K562 (cell line): Measurements from ENCODE around the gene ADAT1. TPM values are rescaled to one million over a fixed set of nuclear protein-coding genes. Genes with fewer than 3 reads are reported as not detected.

ENCODE experiments used
- ATAC-seq: fragments of 200-7000 bp; cut with Tn5 transposase; 3 replicates; pipeline ENCODE4 v1.9.1; 2020; ENCODE audit warnings: moderate library complexity
- BruUV-seq: library from RNA; stranded (reverse); fragments of 400-500 nt; replicated peaks from 2 replicates; lab custom pipeline; 2021; lab: Mats Ljungman, UMichigan
- CTCF ChIA-PET: fragments of 300-600 bp; formaldehyde crosslinking; extraction: SDS; loops from one replicate; lab custom pipeline; 2021; ENCODE audit warnings: low intra/inter-chr PET ratio; lab: Yijun Ruan, JAX
- POLR2A ChIA-PET: fragments of 300-600, 350-650 bp; sonication (Branson Sonifier 250); formaldehyde crosslinking; extraction: SDS; loops from one replicate; lab custom pipeline; 2021; ENCODE audit warnings: antibody characterized with exemption, inconsistent platforms; lab: Yijun Ruan, JAX
- DNase-seq, 4 experiments: peaks; one replicate each; pipeline versions ENCODE4 v3.0.0 to v3.0.0-alpha.2; 2011 to 2018; ENCODE audit warnings: low spot score in 3 of 4, mixed read lengths in 3 of 4; ENCODE audit errors: extremely low read depth in 1 of 4
- FAIRE-seq: peaks from 2 replicates; lab custom pipeline; 2011; peaks lifted over from hg19 to GRCh38; lab: Jason Lieb, UNC
- H2AFZ ChIP-seq: 2 replicates; pipeline ENCODE4 v1.6.0; 2011; ENCODE audit warnings: low read depth, low read length, control low read depth, inconsistent platforms
- H3K27ac ChIP-seq: fragments of 200-600 bp; 3 replicates; pipeline ENCODE4 v1.8.0; 2011; ENCODE audit warnings: low read depth, mild to moderate bottlenecking, control low read depth, inconsistent platforms, low read length, moderate library complexity, mixed read lengths; ENCODE audit errors: extremely low read depth
- H3K27me3 ChIP-seq, 2 experiments: fragments of 300-600 bp in 1 of 2; 2 replicates in 1 of 2; 3 replicates in 1 of 2; pipeline versions ENCODE4 v1.6.0 to v1.8.0; 2011; ENCODE audit warnings: inconsistent platforms in 2 of 2, low read length in 2 of 2, mild to moderate bottlenecking in 1 of 2, mixed read lengths in 1 of 2, moderate library complexity in 1 of 2; ENCODE audit not compliant: control insufficient read depth in 2 of 2, insufficient read depth in 2 of 2
- H3K36me3 ChIP-seq: fragments of 300-600 bp; 3 replicates; pipeline ENCODE4 v1.8.0; 2011; ENCODE audit warnings: mild to moderate bottlenecking, low read length, inconsistent platforms; ENCODE audit not compliant: control insufficient read depth, insufficient read depth
- H3K4me1 ChIP-seq, 2 experiments: fragments of 200-600 bp in 1 of 2; replicated peaks in 1 of 2; 2 replicates in 1 of 2; 3 replicates in 1 of 2; pipeline versions ENCODE4 v1.5.1 to v1.8.0; 2011; ENCODE audit warnings: inconsistent platforms in 2 of 2, low read length in 2 of 2, mild to moderate bottlenecking in 1 of 2, mixed read lengths in 1 of 2, moderate library complexity in 1 of 2; ENCODE audit not compliant: control insufficient read depth in 2 of 2, insufficient read depth in 2 of 2
- H3K4me2 ChIP-seq: 2 replicates; pipeline ENCODE4 v1.6.1; 2011; ENCODE audit warnings: low read length, control low read depth, inconsistent platforms, mixed read lengths; ENCODE audit not compliant: insufficient read depth
- H3K4me3 ChIP-seq: fragments of 200-600 bp; sonication (generic), shearing (Covaris generic); 2 replicates; pipeline ENCODE4 v1.5.1; 2016; ENCODE audit warnings: control low read depth, inconsistent platforms
- H3K79me2 ChIP-seq: fragments of 200-600 bp; 3 replicates; pipeline ENCODE4 v1.8.0; 2011; ENCODE audit warnings: low read length, inconsistent platforms; ENCODE audit not compliant: control insufficient read depth, insufficient read depth
- H3K9ac ChIP-seq, 2 experiments: 2 replicates each; pipeline versions ENCODE4 v1.6.0 to v1.6.1; 2011; ENCODE audit warnings: low read depth in 2 of 2, low read length in 2 of 2, control low read depth in 1 of 2, inconsistent platforms in 1 of 2, mild to moderate bottlenecking in 1 of 2, mixed read lengths in 1 of 2; ENCODE audit not compliant: insufficient read depth in 1 of 2
- H3K9me1 ChIP-seq: one replicate; pipeline ENCODE4 v1.6.0; 2011; ENCODE audit warnings: inconsistent platforms, mild to moderate bottlenecking, low read length, moderate library complexity; ENCODE audit not compliant: control insufficient read depth, insufficient read depth
- H3K9me3 ChIP-seq: replicated peaks from 2 replicates; pipeline ENCODE4 v1.5.1; 2011; ENCODE audit warnings: low read depth, low read length, inconsistent platforms; ENCODE audit not compliant: control insufficient read depth, insufficient read depth
- H4K20me1 ChIP-seq: replicated peaks from 2 replicates; pipeline ENCODE4 v1.6.1; 2011; ENCODE audit warnings: low read length, inconsistent platforms, mixed read lengths; ENCODE audit not compliant: control insufficient read depth, insufficient read depth
- BHLHE40 ChIP-seq: IDR thresholded peaks from 2 replicates; pipeline ENCODE4 v1.6.1; 2011; ENCODE audit warnings: low read length, improper control_type of control experiment
- ZNF3 ChIP-seq: fragments of 250-450 bp; sonication (Bioruptor Pico); IDR thresholded peaks from 2 replicates; pipeline ENCODE4 v1.5.0; 2021; ENCODE audit warnings: mild to moderate bottlenecking, moderate library complexity
- ZNF79 ChIP-seq: fragments of 250-450 bp; sonication (Bioruptor Pico); IDR thresholded peaks from 2 replicates; pipeline ENCODE4 v1.4.0; 2020; ENCODE audit warnings: low read depth, mild to moderate bottlenecking, moderate library complexity
- WGBS: fragments of 100-300 bp; shearing (Covaris generic); methylation state at CpG from one replicate; pipeline ENCODE4 v1.1.6; 2016; ENCODE audit warnings: low coverage, mixed read lengths; ENCODE audit not compliant: insufficient coverage; ENCODE audit errors: missing lambda C conversion rate; 5-methylcytosine and 5-hydroxymethylcytosine counted together
- in situ Hi-C: fragments of 300-500 bp; cut with MboI; formaldehyde crosslinking; loops from 4 replicates; pipeline ENCODE4 v1.15.0; 2018; ENCODE audit warnings: inconsistent platforms, mixed read lengths
- intact Hi-C: fragments of 100-400 bp; cut with micrococcal nuclease; formaldehyde crosslinking; loops from 2 replicates; pipeline ENCODE4 v1.14.2; 2022
- polyA plus RNA-seq, 8 experiments: library from polyadenylated mRNA; depleted of rRNA in 4 of 8; stranded (reverse) in 5 of 8; unstranded in 3 of 8; fragments of >200 nt; fragmentation: Nextera tagmentation in 2 of 8; fragmentation: Illumina TruSeq in 1 of 8; extraction: Ambion mirVana in 2 of 8; extraction: Trizol in 1 of 8; gene quantifications; 2 replicates each; pipeline versions ENCODE4 v1.2.1 to v1.2.3, GENCODE V29; 2011 to 2014; ENCODE audit warnings: inconsistent platforms in 1 of 8, missing spikeins in 1 of 8
- total RNA-seq, 7 experiments: library from RNA; depleted of rRNA in 6 of 7; stranded (reverse); fragments of >200 nt in 6 of 7; fragmentation: Illumina TruSeq in 2 of 7; extraction: Trizol in 2 of 7; gene quantifications; 2 replicates each; pipeline versions ENCODE4 v1.2.1 to v1.2.3, GENCODE V29; 2011 to 2021; ENCODE audit warnings: low replicate concordance in 1 of 7
- TF ChIP-seq, protein P1 (sequence below): fragments of 250-450 bp; sonication (Bioruptor Pico); IDR thresholded peaks from 2 replicates; pipeline ENCODE4 v1.4.0; 2020; ENCODE audit warnings: borderline replicate concordance

Gene ADAT1
- total and polyA plus RNA-seq, 9 of the 15 experiments (the other 6 are each of a cell fraction or from before 2014, with no cell fraction given), result 16.0 to 36.7 (median 28.2) TPM

DNA sequence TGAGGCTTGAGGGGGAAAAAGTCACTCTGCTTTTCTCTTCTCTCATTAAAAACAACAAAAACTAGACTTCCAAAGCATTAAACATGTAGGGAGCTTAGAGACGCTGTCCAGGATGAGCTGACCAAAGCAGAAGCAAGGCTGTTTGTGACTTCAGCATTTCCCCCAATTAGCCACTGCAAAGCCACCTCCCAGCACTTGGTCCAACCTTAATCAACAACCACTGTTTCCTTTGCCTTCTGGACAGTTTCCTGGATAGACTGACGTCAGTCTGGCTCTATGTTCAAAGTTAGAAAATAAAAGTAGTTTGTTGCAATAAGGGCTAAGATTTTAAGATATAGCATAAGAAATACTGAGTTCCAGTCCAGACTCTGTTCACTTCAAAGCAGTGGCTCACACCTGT, 70.1 kb downstream of the ADAT1 start:
- intact Hi-C loops, result no loop called here

More for the DNA sequence above, 70.1 kb downstream of the ADAT1 start:
- Histone ChIP-seq H4K20me1 (no peaks in the 10 kb centered on the region), H3K4me2 (no peak overlapping the region), H3K27ac (no peak overlapping the region), H2AFZ (no peak overlapping the region), H3K36me3 (no peaks in the 10 kb centered on the region; the same call in 2 of the 3 replicates), H3K79me2 (peaks cover 11% of the 10 kb centered on the region; the same call in 1 of the 3 replicates), H3K9me3 (no peaks in the 10 kb centered on the region), H3K27me3 (no peaks in the 10 kb centered on the region), H3K9me1 (no peaks in the 10 kb centered on the region), H3K9ac (no peak overlapping the region), H3K4me3 (no peak overlapping the region), H3K4me1 (peaks cover 5 to 17% of the 10 kb centered on the region in 2 experiments; a peak in 4 of 5 replicates)
- no TSS peak for BruUV-seq
- no peak for ATAC-seq
- POLR2A ChIA-PET, result no interaction called here
- CTCF ChIA-PET, result no interaction called here
- in situ Hi-C loops, result no loop called here
- 60% methylated on average over 2 of the region's 2 CpGs for WGBS
- no peak for DNase-seq
- FAIRE-seq, result no peak
- TF ChIP-seq, protein P1, sequence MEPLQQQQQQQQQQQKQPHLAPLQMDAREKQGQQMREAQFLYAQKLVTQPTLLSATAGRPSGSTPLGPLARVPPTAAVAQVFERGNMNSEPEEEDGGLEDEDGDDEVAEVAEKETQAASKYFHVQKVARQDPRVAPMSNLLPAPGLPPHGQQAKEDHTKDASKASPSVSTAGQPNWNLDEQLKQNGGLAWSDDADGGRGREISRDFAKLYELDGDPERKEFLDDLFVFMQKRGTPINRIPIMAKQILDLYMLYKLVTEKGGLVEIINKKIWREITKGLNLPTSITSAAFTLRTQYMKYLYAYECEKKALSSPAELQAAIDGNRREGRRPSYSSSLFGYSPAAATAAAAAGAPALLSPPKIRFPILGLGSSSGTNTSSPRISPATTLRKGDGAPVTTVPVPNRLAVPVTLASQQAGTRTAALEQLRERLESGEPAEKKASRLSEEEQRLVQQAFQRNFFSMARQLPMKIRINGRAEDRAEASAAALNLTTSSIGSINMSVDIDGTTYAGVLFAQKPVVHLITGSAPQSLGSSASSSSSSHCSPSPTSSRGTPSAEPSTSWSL (CRISPR knock-in tag), result no peak
- no peak for TF ChIP-seq ZNF79 (CRISPR knock-in tag)
- no peak for TF ChIP-seq BHLHE40
- TF ChIP-seq ZNF3 (CRISPR knock-in tag), result no peak
